Measurements from ENCODE around the gene PRKCZ.

The PRKCZ gene

GRCh38 chr1:2018217-2019171 lies 31.7 kb upstream of the PRKCZ start:
- no peak for DNase-seq
- in situ Hi-C loops (cut with HindIII; ENCODE audit: low pct_ligation_motif_present, low sequenced_read_pairs): no loop called here
- peaks cover 42% of the 10 kb centered on the region for H3K27me3 ChIP-seq (replicated peaks)
- no peak overlapping the region for H3K4me3 ChIP-seq (ENCODE audit: low read depth, low read length)
- no peaks in the 10 kb centered on the region for H3K36me3 ChIP-seq (replicated peaks)
- H3K27ac ChIP-seq: no peak overlapping the region
- TF ChIP-seq CTCF (IDR thresholded peaks at IDR 0.05; ENCODE audit: low read depth, low read length, missing control alignments): no peak

- DNase-seq: no peak
- Histone ChIP-seq H3K27ac (no peak within 1 kb of the TSS), H3K4me3 (ENCODE audit: low read depth, low read length) (no peak within 1 kb of the TSS), H3K36me3 (replicated peaks) (no peaks in the 10 kb centered on the region), H3K27me3 (replicated peaks) (peaks cover 41% of the 10 kb centered on the region)
- in situ Hi-C loops (cut with HindIII; ENCODE audit: low pct_ligation_motif_present, low sequenced_read_pairs): no loop called here
- TF ChIP-seq CTCF (IDR thresholded peaks at IDR 0.05; ENCODE audit: low read depth, low read length, missing control alignments): no peak
Measured at GRCh38 chr1:2019172-2019543, 31.1 kb upstream of the PRKCZ start, which contains the start of gene GABRD. Gene GABRD (plus strand): TSS chr1:2019345. CDS start chr1:2019424, 79 bp downstream.

GRCh38 chr1:2019571-2020309 lies 30.5 kb upstream of the PRKCZ start:
- Histone ChIP-seq H3K36me3 (replicated peaks) (no peaks in the 10 kb centered on the region), H3K4me3 (ENCODE audit: low read depth, low read length) (no peak overlapping the region), H3K27me3 (replicated peaks) (peaks cover 41% of the 10 kb centered on the region), H3K27ac (no peak overlapping the region)
- no peak for TF ChIP-seq CTCF (IDR thresholded peaks at IDR 0.05; ENCODE audit: low read depth, low read length, missing control alignments)
- in situ Hi-C loops (cut with HindIII; ENCODE audit: low pct_ligation_motif_present, low sequenced_read_pairs): no loop called here
- no peak for DNase-seq

- Histone ChIP-seq H3K36me3 (replicated peaks) (no peaks in the 10 kb centered on the region), H3K27ac (no peak overlapping the region), H3K4me3 (ENCODE audit: low read depth, low read length) (no peak overlapping the region), H3K27me3 (replicated peaks) (peaks cover 42% of the 10 kb centered on the region)
- DNase-seq: no peak
- TF ChIP-seq CTCF (IDR thresholded peaks at IDR 0.05; ENCODE audit: low read depth, low read length, missing control alignments): no peak
- in situ Hi-C loops (cut with HindIII; ENCODE audit: low pct_ligation_motif_present, low sequenced_read_pairs): no loop called here
Measured at GRCh38 chr1:2020310-2020655, 29.9 kb upstream of the PRKCZ start.

GRCh38 chr1:2021550-2021949 lies 28.7 kb upstream of the PRKCZ start:
- Histone ChIP-seq H3K27ac (no peak overlapping the region), H3K27me3 (replicated peaks) (peaks cover 50% of the 10 kb centered on the region), H3K36me3 (replicated peaks) (no peaks in the 10 kb centered on the region), H3K4me3 (ENCODE audit: low read depth, low read length) (no peak overlapping the region)
- TF ChIP-seq CTCF (IDR thresholded peaks at IDR 0.05; ENCODE audit: low read depth, low read length, missing control alignments): no peak
- in situ Hi-C loops (cut with HindIII; ENCODE audit: low pct_ligation_motif_present, low sequenced_read_pairs): no loop called here
- DNase-seq: no peak

All from brain microvascular endothelial cell (primary cell).